Testis (tissue), 3 donors: ENCODE data around the gene LAD1. TPM values are rescaled to one million over a fixed set of nuclear protein-coding genes. Genes with fewer than 3 reads are reported as not detected.

Experiments
- DNase-seq: peaks from one replicate; pipeline ENCODE4 v3.0.0-alpha.2; 2019
- H3K27ac ChIP-seq, 2 donors: fragments of 200-600 bp; sonication (generic); one replicate each; pipeline ENCODE4 v1.5.1; 2019
- H3K27me3 ChIP-seq: fragments of 200-600 bp; sonication (generic); one replicate; pipeline ENCODE4 v1.5.1; 2019
- H3K36me3 ChIP-seq: fragments of 200-600 bp; sonication (generic); one replicate; pipeline ENCODE4 v1.5.1; 2017; ENCODE audit warnings: low read depth; ENCODE audit errors: missing control alignments
- H3K4me1 ChIP-seq: fragments of 200-600 bp; sonication (generic); one replicate; pipeline ENCODE4 v1.5.1; 2019
- H3K4me3 ChIP-seq, 2 donors: fragments of 200-600 bp; sonication (generic); one replicate each; pipeline ENCODE4 v1.5.1; 2017 to 2019
- H3K9me3 ChIP-seq: fragments of 200-600 bp; sonication (generic); one replicate; pipeline ENCODE4 v1.5.1; 2017
- CTCF ChIP-seq, 3 experiments: fragments of 450-650 bp in 2 of 3; fragments of 200-600 bp in 1 of 3; sonication (generic) in 1 of 3; IDR thresholded peaks; one replicate each; pipeline ENCODE4 v1.5.1; 2016 to 2019; ENCODE audit warnings: antibody characterized with exemption in 3 of 3, mild to moderate bottlenecking in 2 of 3, moderate library complexity in 1 of 3
- POLR2A ChIP-seq: fragments of 450-650 bp; IDR thresholded peaks from one replicate; pipeline ENCODE4 v1.6.1; 2017; ENCODE audit warnings: antibody characterized with exemption, mild to moderate bottlenecking, moderate library complexity
- WGBS, 2 donors: methylation state at CpG; one replicate each; pipeline ENCODE4 v1.1.5; 2018; 5-methylcytosine and 5-hydroxymethylcytosine counted together
- intact Hi-C: fragments of 100-400 bp; cut with DNase I; formaldehyde crosslinking; loops from one replicate; pipeline ENCODE4 v1.15.1; 2023; ENCODE audit warnings: low total_unique reads
- polyA plus RNA-seq: library from polyadenylated mRNA; stranded (reverse); fragments of 350-450 nt; fragmentation: Illumina TruSeq; extraction: RNeasy Lipid Tissue Mini Kit (QIAGEN cat#74804); gene quantifications from one replicate; pipeline ENCODE4 v1.2.3, GENCODE V29; 2014; ENCODE audit warnings: low read depth, low replicate concordance; ENCODE audit not compliant: insufficient read depth
- total RNA-seq, 2 donors: library from RNA; depleted of rRNA; stranded (reverse); fragments of >200 nt; gene quantifications; one replicate each; pipeline ENCODE4 v1.2.3, GENCODE V29; 2016

LAD1 gene
- total and polyA plus RNA-seq, 3 donors from 2014 or later = 0.37 to 1.2 (median 0.71) TPM

GRCh38 chr1:201370500-201370899 lies 28.6 kb downstream of the LAD1 start:
- WGBS, 2 donors = 36 to 62% methylated on average over 3 of the region's 3 CpGs
- Histone ChIP-seq H3K9me3 (no peaks in the 10 kb centered on the region), H3K4me3 (no peak overlapping the region), H3K27ac (no peak overlapping the region), H3K4me1 (no peaks in the 10 kb centered on the region), H3K27me3 (no peaks in the 10 kb centered on the region), H3K36me3 (no peaks in the 10 kb centered on the region)
- intact Hi-C loops = loop anchor here (5.0 kb wide), 1 partner anchor 283 kb away; no protein-coding TSS in a partner anchor
- no peak for DNase-seq
- TF ChIP-seq POLR2A (no peak), CTCF (IDR thresholded peaks at IDR 0.05) (no peak)

GRCh38 chr1:201369209-201369608 lies 29.9 kb downstream of the LAD1 start:
- Histone ChIP-seq H3K27me3 (no peaks in the 10 kb centered on the region), H3K9me3 (no peaks in the 10 kb centered on the region), H3K4me1 (no peaks in the 10 kb centered on the region), H3K4me3 (no peak overlapping the region), H3K27ac (no peak overlapping the region), H3K36me3 (no peaks in the 10 kb centered on the region)
- TF ChIP-seq CTCF (IDR thresholded peaks at IDR 0.05) = no peak
- no peak for TF ChIP-seq POLR2A
- DNase-seq = no peak
- intact Hi-C loops = loop anchor here (10.0 kb wide), 1 partner anchor 114 kb away; no protein-coding TSS in a partner anchor
- WGBS, 2 donors = 85 to 87% methylated on average over 6 of the region's 6 CpGs

DNA sequence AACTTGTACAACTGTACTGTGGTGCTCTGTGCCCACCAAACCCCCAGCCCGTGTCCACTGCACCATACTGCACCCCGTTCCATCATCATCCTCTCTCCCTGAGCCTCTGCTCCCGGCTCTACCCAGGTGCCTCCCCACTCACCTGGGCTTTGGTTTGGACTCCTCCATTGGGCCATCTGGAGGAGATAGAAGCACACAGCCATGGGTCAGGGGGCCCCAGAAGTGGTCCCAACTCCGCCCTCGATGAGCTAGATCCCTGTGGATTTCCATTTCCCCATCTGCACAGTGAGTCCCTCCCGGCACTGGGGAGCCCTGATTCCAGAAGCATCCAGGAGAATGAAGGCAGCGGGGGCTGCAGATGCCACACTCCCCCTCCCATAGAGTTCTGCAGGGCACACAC lies 32.4 kb downstream of the LAD1 start:
- no peaks in the 10 kb centered on the region for H3K27me3 ChIP-seq
- H3K4me3 ChIP-seq = no peak overlapping the region
- no peaks in the 10 kb centered on the region for H3K4me1 ChIP-seq
- TF ChIP-seq CTCF (IDR thresholded peaks at IDR 0.05) (no peak), POLR2A (no peak)
- intact Hi-C loops = loop anchor here (10.0 kb wide), 1 partner anchor 112 kb away; no protein-coding TSS in a partner anchor
- no peaks in the 10 kb centered on the region for H3K36me3 ChIP-seq
- H3K9me3 ChIP-seq = no peaks in the 10 kb centered on the region
- 71 to 81% methylated on average over 7 of the region's 7 CpGs for WGBS, 2 donors
- DNase-seq = no peak
- H3K27ac ChIP-seq = no peak overlapping the region

DNA sequence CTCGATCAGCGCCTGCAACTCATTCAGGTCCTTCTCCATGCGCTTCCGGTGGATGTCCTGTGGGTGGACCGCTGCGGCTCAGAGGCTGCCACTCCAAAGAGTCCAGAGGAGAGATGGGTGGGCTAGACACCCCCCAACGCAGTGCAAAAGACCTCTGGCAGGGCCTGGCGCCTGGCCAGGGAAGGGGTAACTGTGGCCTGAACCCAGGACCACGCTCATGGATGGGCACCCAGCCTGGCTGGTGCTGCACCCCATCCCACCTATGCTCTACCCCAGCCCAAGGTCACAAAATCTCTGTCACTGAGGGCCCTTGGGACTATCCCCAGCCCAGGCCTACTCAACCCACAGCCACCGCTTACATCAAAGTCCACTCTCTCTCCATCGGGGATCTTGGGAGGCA lies 33.9 kb downstream of the LAD1 start:
- Histone ChIP-seq H3K27me3 (no peaks in the 10 kb centered on the region), H3K9me3 (no peaks in the 10 kb centered on the region), H3K4me3 (no peak overlapping the region), H3K36me3 (no peaks in the 10 kb centered on the region), H3K4me1 (no peaks in the 10 kb centered on the region), H3K27ac (no peak overlapping the region)
- TF ChIP-seq POLR2A = no peak
- no peak for TF ChIP-seq CTCF (IDR thresholded peaks at IDR 0.05)
- intact Hi-C loops = loop anchor here (10.0 kb wide), 1 partner anchor 110 kb away; no protein-coding TSS in a partner anchor
- 84 to 98% methylated on average over 5 to 11 of the region's 11 CpGs for WGBS, 2 donors
- no peak for DNase-seq

DNA sequence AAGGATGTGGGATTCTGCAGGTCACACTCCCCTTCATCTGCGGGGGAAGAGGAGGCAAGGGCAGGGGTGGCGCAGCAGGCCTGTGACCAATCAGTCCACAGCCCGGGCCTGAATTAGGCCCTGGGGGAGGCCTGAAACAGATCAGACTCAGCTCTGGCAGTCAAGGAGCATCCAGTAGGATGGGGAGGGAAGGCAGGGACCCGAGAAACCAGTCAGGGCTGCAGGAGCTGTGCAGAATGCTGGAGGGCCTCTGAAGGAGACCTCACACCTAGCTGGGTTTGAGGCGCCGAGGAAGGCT lies 34.4 kb downstream of the LAD1 start:
- DNase-seq = no peak
- no peaks in the 10 kb centered on the region for H3K4me1 ChIP-seq
- TF ChIP-seq POLR2A (no peak), CTCF (IDR thresholded peaks at IDR 0.05) (no peak)
- intact Hi-C loops = loop anchor here (10.0 kb wide), 1 partner anchor 110 kb away; no protein-coding TSS in a partner anchor
- no peaks in the 10 kb centered on the region for H3K27me3 ChIP-seq
- no peak overlapping the region for H3K27ac ChIP-seq
- H3K4me3 ChIP-seq = no peak overlapping the region
- 87 to 89% methylated on average over 6 of the region's 6 CpGs for WGBS, 2 donors
- H3K36me3 ChIP-seq = no peaks in the 10 kb centered on the region
- no peaks in the 10 kb centered on the region for H3K9me3 ChIP-seq
